K562 (cell line): ENCODE measurements around the gene MBD6. TPM values are rescaled to one million over a fixed set of nuclear protein-coding genes. Genes with fewer than 3 reads are reported as not detected.
A peak's percentile ranks its signal among the peaks of the same experiment; 100 is the strongest.
"Not testable (repeated sequence)": the region's sequence is repeated elsewhere in the genome, so short reads cannot be mapped to it uniquely, and the experiment has no call there.

Experiments used
- ATAC-seq: fragments of 200-7000 bp; cut with Tn5 transposase; 3 replicates; pipeline ENCODE4 v1.9.1; 2020; ENCODE audit warnings: moderate library complexity
- BruUV-seq: library from RNA; stranded (reverse); fragments of 400-500 nt; replicated peaks from 2 replicates; lab custom pipeline; 2021; lab: Mats Ljungman, UMichigan
- CTCF ChIA-PET: fragments of 300-600 bp; formaldehyde crosslinking; extraction: SDS; loops from one replicate; lab custom pipeline; 2021; ENCODE audit warnings: low intra/inter-chr PET ratio; lab: Yijun Ruan, JAX
- POLR2A ChIA-PET: fragments of 300-600, 350-650 bp; sonication (Branson Sonifier 250); formaldehyde crosslinking; extraction: SDS; loops from one replicate; lab custom pipeline; 2021; ENCODE audit warnings: antibody characterized with exemption, inconsistent platforms; lab: Yijun Ruan, JAX
- DNase-seq, 4 experiments: peaks; one replicate each; pipeline versions ENCODE4 v3.0.0 to v3.0.0-alpha.2; 2011 to 2018; ENCODE audit warnings: low spot score in 3 of 4, mixed read lengths in 3 of 4; ENCODE audit errors: extremely low read depth in 1 of 4
- FAIRE-seq: peaks from 2 replicates; lab custom pipeline; 2011; peaks lifted over from hg19 to GRCh38; lab: Jason Lieb, UNC
- H2AFZ ChIP-seq: 2 replicates; pipeline ENCODE4 v1.6.0; 2011; ENCODE audit warnings: low read depth, low read length, control low read depth, inconsistent platforms
- H3K27ac ChIP-seq: fragments of 200-600 bp; 3 replicates; pipeline ENCODE4 v1.8.0; 2011; ENCODE audit warnings: low read depth, mild to moderate bottlenecking, control low read depth, inconsistent platforms, low read length, moderate library complexity, mixed read lengths; ENCODE audit errors: extremely low read depth
- H3K27me3 ChIP-seq, 2 experiments: fragments of 300-600 bp in 1 of 2; 2 replicates in 1 of 2; 3 replicates in 1 of 2; pipeline versions ENCODE4 v1.6.0 to v1.8.0; 2011; ENCODE audit warnings: inconsistent platforms in 2 of 2, low read length in 2 of 2, mild to moderate bottlenecking in 1 of 2, mixed read lengths in 1 of 2, moderate library complexity in 1 of 2; ENCODE audit not compliant: control insufficient read depth in 2 of 2, insufficient read depth in 2 of 2
- H3K36me3 ChIP-seq: fragments of 300-600 bp; 3 replicates; pipeline ENCODE4 v1.8.0; 2011; ENCODE audit warnings: mild to moderate bottlenecking, low read length, inconsistent platforms; ENCODE audit not compliant: control insufficient read depth, insufficient read depth
- H3K4me1 ChIP-seq, 2 experiments: fragments of 200-600 bp in 1 of 2; replicated peaks in 1 of 2; 2 replicates in 1 of 2; 3 replicates in 1 of 2; pipeline versions ENCODE4 v1.5.1 to v1.8.0; 2011; ENCODE audit warnings: inconsistent platforms in 2 of 2, low read length in 2 of 2, mild to moderate bottlenecking in 1 of 2, mixed read lengths in 1 of 2, moderate library complexity in 1 of 2; ENCODE audit not compliant: control insufficient read depth in 2 of 2, insufficient read depth in 2 of 2
- H3K4me2 ChIP-seq: 2 replicates; pipeline ENCODE4 v1.6.1; 2011; ENCODE audit warnings: low read length, control low read depth, inconsistent platforms, mixed read lengths; ENCODE audit not compliant: insufficient read depth
- H3K4me3 ChIP-seq: fragments of 200-600 bp; sonication (generic), shearing (Covaris generic); 2 replicates; pipeline ENCODE4 v1.5.1; 2016; ENCODE audit warnings: control low read depth, inconsistent platforms
- H3K79me2 ChIP-seq: fragments of 200-600 bp; 3 replicates; pipeline ENCODE4 v1.8.0; 2011; ENCODE audit warnings: low read length, inconsistent platforms; ENCODE audit not compliant: control insufficient read depth, insufficient read depth
- H3K9ac ChIP-seq, 2 experiments: 2 replicates each; pipeline versions ENCODE4 v1.6.0 to v1.6.1; 2011; ENCODE audit warnings: low read depth in 2 of 2, low read length in 2 of 2, control low read depth in 1 of 2, inconsistent platforms in 1 of 2, mild to moderate bottlenecking in 1 of 2, mixed read lengths in 1 of 2; ENCODE audit not compliant: insufficient read depth in 1 of 2
- H3K9me1 ChIP-seq: one replicate; pipeline ENCODE4 v1.6.0; 2011; ENCODE audit warnings: inconsistent platforms, mild to moderate bottlenecking, low read length, moderate library complexity; ENCODE audit not compliant: control insufficient read depth, insufficient read depth
- H3K9me3 ChIP-seq: replicated peaks from 2 replicates; pipeline ENCODE4 v1.5.1; 2011; ENCODE audit warnings: low read depth, low read length, inconsistent platforms; ENCODE audit not compliant: control insufficient read depth, insufficient read depth
- H4K20me1 ChIP-seq: replicated peaks from 2 replicates; pipeline ENCODE4 v1.6.1; 2011; ENCODE audit warnings: low read length, inconsistent platforms, mixed read lengths; ENCODE audit not compliant: control insufficient read depth, insufficient read depth
- POLR2G ChIP-seq: fragments of 200-400 bp; formaldehyde crosslinking; IDR thresholded peaks from 2 replicates; pipeline ENCODE4 v1.6.1; 2017; ENCODE audit warnings: low read depth, mild to moderate bottlenecking, antibody characterized with exemption, low read length, moderate library complexity
- PTRF ChIP-seq: fragments of 450-650 bp; IDR thresholded peaks from 2 replicates; pipeline ENCODE4 v1.6.1; 2016; ENCODE audit warnings: mild to moderate bottlenecking, missing genetic modification characterization, missing compliant biosample characterization
- RBFOX2 ChIP-seq: fragments of 200-400 bp; formaldehyde crosslinking; IDR thresholded peaks from 2 replicates; pipeline ENCODE4 v1.6.1; 2017; ENCODE audit warnings: low read depth, mild to moderate bottlenecking, low read length, moderate library complexity
- ZNF23 ChIP-seq: fragments of 250-450 bp; sonication (Bioruptor Pico); IDR thresholded peaks from 2 replicates; pipeline ENCODE4 v1.4.0; 2020; ENCODE audit warnings: mild to moderate bottlenecking
- WGBS: fragments of 100-300 bp; shearing (Covaris generic); methylation state at CpG from one replicate; pipeline ENCODE4 v1.1.6; 2016; ENCODE audit warnings: low coverage, mixed read lengths; ENCODE audit not compliant: insufficient coverage; ENCODE audit errors: missing lambda C conversion rate; 5-methylcytosine and 5-hydroxymethylcytosine counted together
- in situ Hi-C: fragments of 300-500 bp; cut with MboI; formaldehyde crosslinking; loops from 4 replicates; pipeline ENCODE4 v1.15.0; 2018; ENCODE audit warnings: inconsistent platforms, mixed read lengths
- intact Hi-C: fragments of 100-400 bp; cut with micrococcal nuclease; formaldehyde crosslinking; loops from 2 replicates; pipeline ENCODE4 v1.14.2; 2022
- polyA plus RNA-seq, 8 experiments: library from polyadenylated mRNA; depleted of rRNA in 4 of 8; stranded (reverse) in 5 of 8; unstranded in 3 of 8; fragments of >200 nt; fragmentation: Nextera tagmentation in 2 of 8; fragmentation: Illumina TruSeq in 1 of 8; extraction: Ambion mirVana in 2 of 8; extraction: Trizol in 1 of 8; gene quantifications; 2 replicates each; pipeline versions ENCODE4 v1.2.1 to v1.2.3, GENCODE V29; 2011 to 2014; ENCODE audit warnings: inconsistent platforms in 1 of 8, missing spikeins in 1 of 8
- total RNA-seq, 7 experiments: library from RNA; depleted of rRNA in 6 of 7; stranded (reverse); fragments of >200 nt in 6 of 7; fragmentation: Illumina TruSeq in 2 of 7; extraction: Trizol in 2 of 7; gene quantifications; 2 replicates each; pipeline versions ENCODE4 v1.2.1 to v1.2.3, GENCODE V29; 2011 to 2021; ENCODE audit warnings: low replicate concordance in 1 of 7
- TF ChIP-seq, protein P1 (sequence below): sonication (generic); formaldehyde crosslinking; IDR thresholded peaks from 2 replicates; pipeline ENCODE4 v1.8.1; 2023; ENCODE audit warnings: mild to moderate bottlenecking, missing genetic modification reagents

MBD6 gene
- total and polyA plus RNA-seq, 9 of the 15 experiments (the other 6 are each of a cell fraction or from before 2014, with no cell fraction given) = 2.0 to 54.8 (median 3.8) TPM

DNA sequence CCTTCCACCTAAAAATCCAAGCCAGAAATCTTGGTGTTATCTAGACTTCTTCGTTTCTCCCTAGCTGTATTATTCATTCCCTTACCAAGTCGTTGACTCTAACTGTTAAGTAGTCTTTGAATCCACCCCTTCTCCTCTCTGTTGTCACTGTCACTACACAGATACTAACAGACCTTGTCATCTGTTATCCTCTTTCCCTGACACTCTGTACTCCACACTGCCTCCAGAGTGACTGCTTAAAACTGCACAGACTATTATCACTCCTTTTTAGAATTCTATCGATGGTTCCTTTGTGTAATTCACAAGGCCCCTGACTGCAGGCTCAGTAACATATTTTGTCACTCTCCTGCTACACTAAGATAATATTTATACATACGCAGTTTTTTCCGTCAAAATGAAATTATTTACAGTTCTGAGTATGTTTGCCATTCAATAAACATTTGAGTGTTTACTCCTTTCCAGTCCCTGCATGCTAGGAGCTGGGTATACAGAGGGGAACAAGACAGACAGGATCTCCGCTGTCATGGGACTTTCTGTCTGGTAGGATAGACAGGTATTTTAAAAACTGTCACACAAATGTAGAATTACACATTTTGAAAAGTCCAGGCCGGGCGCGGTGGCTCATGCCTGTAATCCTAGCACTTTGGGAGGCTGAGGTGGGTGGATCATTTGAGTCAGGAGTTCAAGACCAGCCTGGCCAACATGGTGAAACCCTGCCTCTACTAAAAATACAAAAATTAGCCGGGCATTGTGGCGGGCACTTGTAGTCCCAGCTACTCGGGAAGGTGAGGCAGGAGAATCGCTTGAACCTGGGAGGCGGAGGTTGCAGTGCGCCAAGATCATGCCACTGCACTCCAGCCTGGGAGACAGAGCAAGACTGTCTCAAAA, 31.0 kb upstream of the MBD6 start (continued):
- no peak for TF ChIP-seq PTRF (tag)
- no peak for TF ChIP-seq ZNF23 (CRISPR knock-in tag)

DNA sequence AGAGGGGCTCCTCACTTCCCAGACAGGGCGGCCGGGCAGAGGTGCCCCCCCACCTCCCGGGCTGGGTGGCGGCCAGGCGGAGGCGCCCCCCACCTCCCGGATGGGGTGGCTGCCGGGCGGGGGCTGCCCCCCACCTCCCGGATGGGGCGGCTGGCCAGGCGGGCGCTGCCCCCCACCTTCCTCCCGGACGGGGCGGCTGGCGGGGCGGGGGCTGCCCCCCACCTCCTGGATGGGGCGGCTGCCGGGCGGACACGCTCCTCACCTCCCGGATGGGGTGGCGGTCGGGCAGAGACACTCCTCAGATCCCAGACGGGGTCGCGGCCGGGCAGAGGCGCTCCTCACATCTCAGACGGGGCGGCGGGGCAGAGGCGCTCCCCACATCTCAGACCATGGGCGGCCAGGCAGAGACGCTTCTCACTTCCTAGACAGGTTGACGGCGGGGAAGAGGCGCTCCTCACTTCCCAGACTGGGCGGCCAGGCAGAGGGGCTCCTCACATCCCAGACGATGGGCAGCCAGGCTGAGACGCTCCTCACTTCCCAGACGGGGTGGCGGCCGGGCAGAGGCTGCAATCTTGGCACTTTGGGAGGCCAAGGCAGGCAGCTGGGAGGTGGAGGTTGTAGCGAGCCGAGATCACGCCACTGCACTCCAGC, 27.4 kb upstream of the MBD6 start:
- peaks cover 68% of the 10 kb centered on the region for H3K36me3 ChIP-seq
- BruUV-seq, H3K4me1 ChIP-seq, H3K9me3 ChIP-seq, ATAC-seq, POLR2A ChIA-PET, DNase-seq, FAIRE-seq, intact Hi-C loops, H3K27ac ChIP-seq, H4K20me1 ChIP-seq, H3K27me3 ChIP-seq, H2AFZ ChIP-seq, H3K9me1 ChIP-seq, H3K9ac ChIP-seq, CTCF ChIA-PET, H3K4me2 ChIP-seq, in situ Hi-C loops, H3K4me3 ChIP-seq: not testable (repeated sequence)
- H3K79me2 ChIP-seq = peaks cover 20% of the 10 kb centered on the region; the same call in 2 of the 3 replicates
- TF ChIP-seq RBFOX2 (peak; percentile 70), POLR2G (peak; percentile 65)
- TF ChIP-seq, protein P1, sequence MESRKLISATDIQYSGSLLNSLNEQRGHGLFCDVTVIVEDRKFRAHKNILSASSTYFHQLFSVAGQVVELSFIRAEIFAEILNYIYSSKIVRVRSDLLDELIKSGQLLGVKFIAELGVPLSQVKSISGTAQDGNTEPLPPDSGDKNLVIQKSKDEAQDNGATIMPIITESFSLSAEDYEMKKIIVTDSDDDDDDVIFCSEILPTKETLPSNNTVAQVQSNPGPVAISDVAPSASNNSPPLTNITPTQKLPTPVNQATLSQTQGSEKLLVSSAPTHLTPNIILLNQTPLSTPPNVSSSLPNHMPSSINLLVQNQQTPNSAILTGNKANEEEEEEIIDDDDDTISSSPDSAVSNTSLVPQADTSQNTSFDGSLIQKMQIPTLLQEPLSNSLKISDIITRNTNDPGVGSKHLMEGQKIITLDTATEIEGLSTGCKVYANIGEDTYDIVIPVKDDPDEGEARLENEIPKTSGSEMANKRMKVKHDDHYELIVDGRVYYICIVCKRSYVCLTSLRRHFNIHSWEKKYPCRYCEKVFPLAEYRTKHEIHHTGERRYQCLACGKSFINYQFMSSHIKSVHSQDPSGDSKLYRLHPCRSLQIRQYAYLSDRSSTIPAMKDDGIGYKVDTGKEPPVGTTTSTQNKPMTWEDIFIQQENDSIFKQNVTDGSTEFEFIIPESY = peak; percentile 88
- 92% methylated on average over 8 of the region's 48 CpGs for WGBS
